ENCODE results near the gene LDLRAD3.

The LDLRAD3 gene

DNA sequence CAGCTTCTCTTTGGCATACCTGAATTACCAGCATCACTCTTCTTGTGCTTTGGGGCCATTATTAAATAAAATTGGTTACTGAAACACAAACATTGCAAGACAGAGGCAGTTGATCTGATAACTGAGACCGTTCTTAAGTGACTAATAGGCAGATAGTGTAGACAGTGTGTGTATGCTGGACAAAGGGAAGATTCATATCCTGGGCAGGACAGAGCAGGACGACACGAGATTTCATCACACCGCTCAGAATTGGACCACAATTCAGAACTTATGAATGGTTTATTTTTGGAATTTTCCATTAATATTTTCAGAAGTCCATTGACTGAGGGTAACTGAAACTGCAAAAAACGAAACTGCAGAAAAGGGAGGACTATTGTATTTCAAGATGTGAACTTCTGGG is 68.6 kb downstream of the LDLRAD3 start:
- TF ChIP-seq, protein P1, sequence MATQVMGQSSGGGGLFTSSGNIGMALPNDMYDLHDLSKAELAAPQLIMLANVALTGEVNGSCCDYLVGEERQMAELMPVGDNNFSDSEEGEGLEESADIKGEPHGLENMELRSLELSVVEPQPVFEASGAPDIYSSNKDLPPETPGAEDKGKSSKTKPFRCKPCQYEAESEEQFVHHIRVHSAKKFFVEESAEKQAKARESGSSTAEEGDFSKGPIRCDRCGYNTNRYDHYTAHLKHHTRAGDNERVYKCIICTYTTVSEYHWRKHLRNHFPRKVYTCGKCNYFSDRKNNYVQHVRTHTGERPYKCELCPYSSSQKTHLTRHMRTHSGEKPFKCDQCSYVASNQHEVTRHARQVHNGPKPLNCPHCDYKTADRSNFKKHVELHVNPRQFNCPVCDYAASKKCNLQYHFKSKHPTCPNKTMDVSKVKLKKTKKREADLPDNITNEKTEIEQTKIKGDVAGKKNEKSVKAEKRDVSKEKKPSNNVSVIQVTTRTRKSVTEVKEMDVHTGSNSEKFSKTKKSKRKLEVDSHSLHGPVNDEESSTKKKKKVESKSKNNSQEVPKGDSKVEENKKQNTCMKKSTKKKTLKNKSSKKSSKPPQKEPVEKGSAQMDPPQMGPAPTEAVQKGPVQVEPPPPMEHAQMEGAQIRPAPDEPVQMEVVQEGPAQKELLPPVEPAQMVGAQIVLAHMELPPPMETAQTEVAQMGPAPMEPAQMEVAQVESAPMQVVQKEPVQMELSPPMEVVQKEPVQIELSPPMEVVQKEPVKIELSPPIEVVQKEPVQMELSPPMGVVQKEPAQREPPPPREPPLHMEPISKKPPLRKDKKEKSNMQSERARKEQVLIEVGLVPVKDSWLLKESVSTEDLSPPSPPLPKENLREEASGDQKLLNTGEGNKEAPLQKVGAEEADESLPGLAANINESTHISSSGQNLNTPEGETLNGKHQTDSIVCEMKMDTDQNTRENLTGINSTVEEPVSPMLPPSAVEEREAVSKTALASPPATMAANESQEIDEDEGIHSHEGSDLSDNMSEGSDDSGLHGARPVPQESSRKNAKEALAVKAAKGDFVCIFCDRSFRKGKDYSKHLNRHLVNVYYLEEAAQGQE (IDR thresholded peaks at IDR 0.05; ENCODE audit: low read depth) = no peak
- TF ChIP-seq YY1 (IDR thresholded peaks at IDR 0.05; ENCODE audit: low read depth) (no peak), TEAD4 (IDR thresholded peaks at IDR 0.05) (no peak), FOXM1 (IDR thresholded peaks at IDR 0.05; ENCODE audit: borderline replicate concordance, low read depth) (no peak), CREB1 (IDR thresholded peaks at IDR 0.05; ENCODE audit: low read depth) (no peak), NFIC (IDR thresholded peaks at IDR 0.05) (no peak), EGR1 (IDR thresholded peaks at IDR 0.05) (no peak), ZBTB7A (IDR thresholded peaks at IDR 0.05; ENCODE audit: low read depth) (no peak), EP300 (IDR thresholded peaks at IDR 0.05; ENCODE audit: borderline replicate concordance) (no peak), RAD21 (IDR thresholded peaks at IDR 0.05; ENCODE audit: low read depth) (no peak), TCF12 (IDR thresholded peaks at IDR 0.05; ENCODE audit: low read depth) (no peak), TAF1 (IDR thresholded peaks at IDR 0.05; ENCODE audit: low read depth) (no peak), CEBPB (IDR thresholded peaks at IDR 0.05) (no peak)
- TF ChIP-seq, protein P2, sequence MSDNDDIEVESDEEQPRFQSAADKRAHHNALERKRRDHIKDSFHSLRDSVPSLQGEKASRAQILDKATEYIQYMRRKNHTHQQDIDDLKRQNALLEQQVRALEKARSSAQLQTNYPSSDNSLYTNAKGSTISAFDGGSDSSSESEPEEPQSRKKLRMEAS (IDR thresholded peaks at IDR 0.05) = no peak
- TF ChIP-seq, protein P3, sequence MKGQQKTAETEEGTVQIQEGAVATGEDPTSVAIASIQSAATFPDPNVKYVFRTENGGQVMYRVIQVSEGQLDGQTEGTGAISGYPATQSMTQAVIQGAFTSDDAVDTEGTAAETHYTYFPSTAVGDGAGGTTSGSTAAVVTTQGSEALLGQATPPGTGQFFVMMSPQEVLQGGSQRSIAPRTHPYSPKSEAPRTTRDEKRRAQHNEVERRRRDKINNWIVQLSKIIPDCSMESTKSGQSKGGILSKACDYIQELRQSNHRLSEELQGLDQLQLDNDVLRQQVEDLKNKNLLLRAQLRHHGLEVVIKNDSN (IDR thresholded peaks at IDR 0.05) = no peak

DNA sequence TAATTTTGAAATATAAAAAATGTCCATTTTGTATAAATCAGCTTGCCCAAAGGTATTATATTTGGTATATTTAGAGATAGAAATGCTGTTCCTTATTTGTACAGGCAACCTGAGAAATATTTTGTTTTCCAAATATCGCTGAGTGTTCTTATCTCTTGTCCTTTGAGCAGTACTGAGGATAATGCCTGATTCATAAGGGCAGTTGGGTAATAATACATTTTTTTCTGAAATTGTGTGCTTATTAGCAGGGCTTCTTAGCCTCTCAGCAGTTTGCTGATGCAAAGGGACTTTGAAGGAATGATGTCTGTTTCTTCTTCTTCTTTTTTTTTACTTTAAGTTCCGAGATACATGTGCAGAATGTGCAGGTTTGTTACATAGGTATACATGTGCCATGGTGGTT is 69.1 kb downstream of the LDLRAD3 start:
- TF ChIP-seq EGR1 (IDR thresholded peaks at IDR 0.05) (no peak), FOXM1 (IDR thresholded peaks at IDR 0.05; ENCODE audit: borderline replicate concordance, low read depth) (no peak), TAF1 (IDR thresholded peaks at IDR 0.05; ENCODE audit: low read depth) (no peak), CEBPB (IDR thresholded peaks at IDR 0.05) (no peak)
- TF ChIP-seq, protein P3 (IDR thresholded peaks at IDR 0.05) = no peak

DNA sequence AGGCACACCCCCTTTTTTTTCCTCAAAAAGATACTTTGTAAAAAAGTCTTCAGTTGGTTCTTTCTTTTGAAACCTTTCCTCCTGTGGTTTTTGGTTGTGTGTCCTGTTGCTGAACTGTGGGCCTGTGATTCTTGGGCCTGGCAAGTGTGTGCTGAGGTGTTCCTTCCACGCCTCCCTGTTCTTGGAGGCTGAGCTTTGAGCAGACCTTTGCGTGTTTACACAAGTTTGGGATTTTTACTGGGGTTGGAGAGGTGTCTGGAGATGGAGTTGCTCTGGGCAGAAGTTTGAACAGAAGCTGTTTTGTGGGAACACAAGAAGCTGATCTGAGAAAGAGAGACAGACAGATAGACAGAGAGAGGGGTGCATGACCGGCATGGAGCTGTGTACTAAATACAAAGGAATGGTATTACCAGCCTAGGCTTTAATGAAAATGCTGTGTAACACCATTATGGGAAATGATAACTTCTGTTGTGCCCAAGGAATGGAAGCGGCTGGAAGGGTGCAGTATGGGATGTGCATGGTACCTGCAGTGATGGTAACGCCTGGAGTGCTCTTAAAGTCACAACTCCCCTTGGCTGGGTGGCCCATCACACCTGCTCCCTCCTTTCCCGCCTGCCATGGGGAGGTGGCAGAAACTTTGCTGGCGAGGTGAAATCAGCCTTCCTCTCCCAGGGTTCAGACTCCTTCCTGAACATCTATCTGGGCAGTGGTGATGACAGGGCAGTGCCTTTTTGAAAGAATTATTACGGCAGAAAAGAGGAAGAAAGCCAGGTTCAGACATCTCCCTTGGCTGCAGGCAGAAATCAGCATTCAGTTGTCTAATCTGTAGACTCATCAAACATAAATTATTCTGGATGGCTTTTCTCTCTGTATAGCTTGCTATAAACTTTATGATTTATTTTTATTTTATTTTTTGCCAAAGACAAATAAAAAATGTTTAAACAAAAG is 70.4 kb downstream of the LDLRAD3 start:
- TF ChIP-seq EP300 (IDR thresholded peaks at IDR 0.05; ENCODE audit: borderline replicate concordance) (no peak), FOXM1 (IDR thresholded peaks at IDR 0.05; ENCODE audit: borderline replicate concordance, low read depth) (no peak), CEBPB (IDR thresholded peaks at IDR 0.05) (no peak)
- TF ChIP-seq, protein P1 (IDR thresholded peaks at IDR 0.05; ENCODE audit: low read depth) = no peak

DNA sequence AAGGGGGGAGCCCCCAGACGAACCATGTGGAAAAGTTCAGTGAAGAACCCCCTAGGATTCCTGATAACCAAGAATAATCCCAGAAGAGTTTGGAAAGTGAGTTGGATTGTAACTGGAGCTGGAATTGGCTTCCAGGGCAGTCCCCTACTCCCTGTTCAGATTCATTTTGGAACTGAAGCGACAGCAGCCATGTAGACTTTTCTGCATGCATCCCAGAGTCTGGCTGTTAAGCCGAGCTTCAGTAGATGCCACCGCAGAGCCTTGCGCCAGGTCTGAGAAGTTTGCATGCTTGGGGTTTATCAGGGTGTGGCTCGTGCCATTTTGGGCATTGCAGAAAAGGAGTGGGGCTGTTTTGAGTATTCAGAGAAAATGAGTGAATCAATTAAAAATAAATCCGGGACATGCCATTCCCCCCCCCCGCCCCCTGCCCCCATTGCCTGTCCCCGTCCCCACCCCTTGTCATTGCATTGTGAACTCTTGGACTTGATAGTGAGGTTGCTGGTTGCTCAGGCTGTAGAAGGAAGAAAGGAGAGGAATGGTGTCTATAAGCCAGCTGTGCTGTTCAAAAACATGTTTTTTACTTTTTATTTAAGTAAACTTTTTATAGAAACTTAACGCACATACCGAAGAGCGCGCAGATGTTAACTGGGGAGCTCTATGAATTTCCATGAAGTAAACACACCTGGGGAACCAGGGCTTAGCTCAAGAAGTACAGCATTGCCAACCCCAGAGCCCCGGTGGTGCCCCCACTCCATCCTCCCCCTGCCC is 71.2 kb downstream of the LDLRAD3 start:
- no peak for TF ChIP-seq TCF12 (IDR thresholded peaks at IDR 0.05; ENCODE audit: low read depth)
- TF ChIP-seq YY1 (IDR thresholded peaks at IDR 0.05; ENCODE audit: low read depth) = no peak
- TF ChIP-seq NFIC (IDR thresholded peaks at IDR 0.05) = no peak
- TF ChIP-seq EGR1 (IDR thresholded peaks at IDR 0.05) = no peak
- no peak for TF ChIP-seq TEAD4 (IDR thresholded peaks at IDR 0.05)
- TF ChIP-seq FOXM1 (IDR thresholded peaks at IDR 0.05; ENCODE audit: borderline replicate concordance, low read depth) = no peak
- no peak for TF ChIP-seq ZBTB7A (IDR thresholded peaks at IDR 0.05; ENCODE audit: low read depth)

DNA sequence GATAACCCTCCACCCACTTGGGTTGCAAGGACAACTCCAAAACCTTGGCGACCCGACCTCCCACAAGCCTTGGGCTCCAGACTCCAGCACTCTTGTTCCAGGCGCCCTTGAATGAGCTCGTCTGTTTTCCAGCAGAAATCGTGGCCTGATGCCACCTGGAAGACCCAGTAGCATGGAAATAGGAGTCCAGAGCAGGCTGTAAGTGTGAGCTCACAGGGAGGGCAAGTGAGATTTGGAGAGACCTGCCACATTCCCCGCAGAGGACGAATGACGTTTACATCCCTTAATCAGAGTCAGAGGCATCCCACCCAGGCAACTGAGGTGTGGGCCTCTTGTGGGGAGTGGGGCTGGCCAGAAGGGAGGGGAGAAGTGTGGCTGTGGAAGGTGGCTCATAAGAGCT is 71.9 kb downstream of the LDLRAD3 start:
- TF ChIP-seq EP300 (IDR thresholded peaks at IDR 0.05; ENCODE audit: borderline replicate concordance) (no peak), TAF1 (IDR thresholded peaks at IDR 0.05; ENCODE audit: low read depth) (no peak), TCF12 (IDR thresholded peaks at IDR 0.05; ENCODE audit: low read depth) (no peak), EGR1 (IDR thresholded peaks at IDR 0.05) (no peak), FOXM1 (IDR thresholded peaks at IDR 0.05; ENCODE audit: borderline replicate concordance, low read depth) (no peak), NFIC (IDR thresholded peaks at IDR 0.05) (no peak), TEAD4 (IDR thresholded peaks at IDR 0.05) (no peak)
- TF ChIP-seq, protein P1 (IDR thresholded peaks at IDR 0.05; ENCODE audit: low read depth) = no peak
- TF ChIP-seq, protein P2 (IDR thresholded peaks at IDR 0.05) = no peak
- TF ChIP-seq, protein P3 (IDR thresholded peaks at IDR 0.05) = no peak
